ENCODE measurements around the gene STAT1. TPM values are rescaled to one million over a fixed set of nuclear protein-coding genes. Genes with fewer than 3 reads are reported as not detected.
"Not testable (repeated sequence)": the region's sequence is repeated elsewhere in the genome, so short reads cannot be mapped to it uniquely, and the experiment has no call there.

STAT1 gene
- total and polyA plus RNA-seq, 2 experiments from 2014 or later, result 32.0 to 35.4 TPM

DNA sequence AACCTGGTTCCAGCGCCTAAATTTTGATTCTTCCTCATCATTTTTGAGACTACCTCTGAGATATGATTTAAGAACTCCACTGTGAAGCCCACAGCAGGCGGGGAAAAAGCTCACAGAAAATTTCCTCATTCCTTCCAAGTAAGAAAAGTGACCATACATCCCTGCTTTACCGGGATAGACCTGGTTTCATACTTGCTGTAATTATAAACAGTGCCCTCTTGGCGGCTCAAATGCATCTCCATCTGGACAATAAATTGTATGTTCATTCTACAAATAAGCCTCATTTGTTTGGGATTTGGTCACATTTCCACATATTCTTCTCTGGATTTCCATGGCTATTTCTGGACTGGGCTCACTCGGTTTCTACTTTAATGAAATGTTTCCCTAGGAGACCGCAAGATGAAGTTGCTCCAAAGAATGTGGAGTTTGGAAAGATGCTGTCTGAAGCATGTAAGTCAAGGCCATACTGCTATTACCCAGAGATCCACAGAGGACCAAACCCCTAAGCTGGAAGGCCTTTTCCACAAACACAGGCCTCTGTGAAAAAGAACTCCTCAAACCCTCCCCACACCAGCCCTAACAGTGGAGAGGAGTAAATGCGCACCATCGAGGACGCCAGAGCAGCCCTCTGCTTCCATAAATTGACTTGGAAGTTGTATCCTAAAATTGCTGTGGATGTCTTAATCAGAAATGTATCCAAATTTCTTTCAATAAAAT is 13.9 kb downstream of the STAT1 start:
- no peak overlapping the region for H3K27ac ChIP-seq
- DNase-seq (ENCODE audit: low read depth in 1 of 2, low spot score in 1 of 2), result no peak
- TF ChIP-seq, protein P1, sequence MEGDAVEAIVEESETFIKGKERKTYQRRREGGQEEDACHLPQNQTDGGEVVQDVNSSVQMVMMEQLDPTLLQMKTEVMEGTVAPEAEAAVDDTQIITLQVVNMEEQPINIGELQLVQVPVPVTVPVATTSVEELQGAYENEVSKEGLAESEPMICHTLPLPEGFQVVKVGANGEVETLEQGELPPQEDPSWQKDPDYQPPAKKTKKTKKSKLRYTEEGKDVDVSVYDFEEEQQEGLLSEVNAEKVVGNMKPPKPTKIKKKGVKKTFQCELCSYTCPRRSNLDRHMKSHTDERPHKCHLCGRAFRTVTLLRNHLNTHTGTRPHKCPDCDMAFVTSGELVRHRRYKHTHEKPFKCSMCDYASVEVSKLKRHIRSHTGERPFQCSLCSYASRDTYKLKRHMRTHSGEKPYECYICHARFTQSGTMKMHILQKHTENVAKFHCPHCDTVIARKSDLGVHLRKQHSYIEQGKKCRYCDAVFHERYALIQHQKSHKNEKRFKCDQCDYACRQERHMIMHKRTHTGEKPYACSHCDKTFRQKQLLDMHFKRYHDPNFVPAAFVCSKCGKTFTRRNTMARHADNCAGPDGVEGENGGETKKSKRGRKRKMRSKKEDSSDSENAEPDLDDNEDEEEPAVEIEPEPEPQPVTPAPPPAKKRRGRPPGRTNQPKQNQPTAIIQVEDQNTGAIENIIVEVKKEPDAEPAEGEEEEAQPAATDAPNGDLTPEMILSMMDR (IDR thresholded peaks at IDR 0.05; ENCODE audit: low read depth, low read length), result no peak
- peaks cover 49% of the 10 kb centered on the region for H3K36me3 ChIP-seq
- H3K9me3 ChIP-seq (ENCODE audit: low read depth), result no peaks in the 10 kb centered on the region
- no peaks in the 10 kb centered on the region for H3K4me1 ChIP-seq (ENCODE audit: low read depth)
- no peaks in the 10 kb centered on the region for H3K27me3 ChIP-seq
- no peak overlapping the region for H3K4me3 ChIP-seq

DNA sequence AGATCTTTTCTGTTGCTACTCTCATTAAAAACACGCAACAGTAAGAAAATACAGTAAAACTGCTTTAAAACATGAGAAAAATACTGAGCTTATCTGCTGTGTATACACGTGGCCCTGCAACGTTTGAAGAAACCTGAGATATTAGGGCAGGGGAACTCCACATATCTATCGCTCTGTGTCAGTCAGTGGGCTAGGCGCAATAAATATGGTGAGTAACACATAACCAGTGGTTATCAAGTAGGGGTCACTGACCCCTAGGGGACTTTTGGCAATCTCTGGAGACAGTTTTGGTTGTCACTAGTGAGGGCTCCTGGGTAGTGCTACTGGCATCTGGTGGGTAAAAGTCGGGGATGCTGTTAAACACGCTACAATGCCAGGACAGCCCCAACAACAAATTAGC is 14.9 kb downstream of the STAT1 start:
- DNase-seq (ENCODE audit: low read depth in 1 of 2, low spot score in 1 of 2), result no peak
- H3K36me3 ChIP-seq, result peaks cover 43% of the 10 kb centered on the region
- H3K4me1 ChIP-seq (ENCODE audit: low read depth), result no peaks in the 10 kb centered on the region
- TF ChIP-seq, protein P1 (IDR thresholded peaks at IDR 0.05; ENCODE audit: low read depth, low read length), result no peak
- no peaks in the 10 kb centered on the region for H3K27me3 ChIP-seq
- H3K9me3 ChIP-seq (ENCODE audit: low read depth), result no peaks in the 10 kb centered on the region
- H3K4me3 ChIP-seq, result no peak overlapping the region
- H3K27ac ChIP-seq, result no peak overlapping the region

DNA sequence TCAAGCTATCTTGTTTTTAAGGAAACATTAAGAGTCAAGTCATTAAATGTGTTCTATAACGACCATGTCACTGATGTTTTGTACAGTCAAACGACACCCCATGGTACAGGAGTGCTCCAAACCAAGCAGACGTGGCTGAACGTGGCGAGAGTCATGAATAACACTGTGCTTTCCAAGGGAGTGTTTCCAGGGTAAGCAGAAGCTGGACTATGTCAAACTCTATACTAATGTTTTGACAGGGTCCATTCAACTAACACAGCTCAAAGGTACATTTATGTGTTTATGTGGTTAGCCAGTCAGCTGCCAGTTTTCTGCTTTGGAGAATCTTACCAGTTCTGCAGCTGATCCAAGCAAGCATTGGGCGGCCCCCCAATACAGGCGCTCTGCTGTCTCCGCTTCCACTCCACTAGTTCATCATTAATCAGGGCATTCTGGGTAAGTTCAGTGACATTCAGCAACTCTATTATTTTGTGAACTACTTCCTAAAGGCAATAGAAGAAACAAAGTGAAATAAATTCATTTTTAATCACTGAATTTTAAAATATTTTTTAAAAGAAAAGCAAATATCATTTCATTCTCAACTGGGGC is 16.4 kb downstream of the STAT1 start:
- Histone ChIP-seq H3K9me3 (ENCODE audit: low read depth) (no peaks in the 10 kb centered on the region), H3K27me3 (no peaks in the 10 kb centered on the region), H3K36me3 (peaks cover 40% of the 10 kb centered on the region), H3K4me1 (ENCODE audit: low read depth) (no peaks in the 10 kb centered on the region), H3K27ac (no peak overlapping the region), H3K4me3 (no peak overlapping the region)
- peak in 1 of 2 donors; percentile 32 for DNase-seq (ENCODE audit: low read depth in 1 of 2, low spot score in 1 of 2)
- TF ChIP-seq, protein P1 (IDR thresholded peaks at IDR 0.05; ENCODE audit: low read depth, low read length), result no peak

DNA sequence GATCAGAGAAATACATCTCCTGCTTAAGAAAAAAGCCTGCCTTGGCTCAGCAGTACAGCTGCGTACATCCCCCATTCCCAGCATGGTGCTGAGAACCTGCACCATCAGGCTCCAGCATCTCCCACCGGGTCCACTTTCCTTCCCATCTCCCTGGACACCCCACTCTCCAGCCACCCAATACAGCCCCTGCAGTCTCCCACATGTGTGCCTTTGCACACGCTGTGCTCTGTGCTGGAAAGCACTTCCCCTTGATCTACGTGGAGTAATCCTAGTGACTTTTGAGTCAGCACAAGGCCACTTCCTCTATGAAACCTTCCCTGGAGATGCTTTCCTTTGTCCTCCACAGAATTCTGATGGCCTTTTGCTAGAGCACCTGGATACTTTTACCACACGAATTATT is 17.0 kb downstream of the STAT1 start:
- H3K4me3 ChIP-seq, result no peak overlapping the region
- H3K27me3 ChIP-seq, result no peaks in the 10 kb centered on the region
- no peak for DNase-seq (ENCODE audit: low read depth in 1 of 2, low spot score in 1 of 2)
- H3K36me3 ChIP-seq, result peaks cover 35% of the 10 kb centered on the region
- no peak overlapping the region for H3K27ac ChIP-seq
- TF ChIP-seq, protein P1 (IDR thresholded peaks at IDR 0.05; ENCODE audit: low read depth, low read length), result no peak
- no peaks in the 10 kb centered on the region for H3K9me3 ChIP-seq (ENCODE audit: low read depth)
- H3K4me1 ChIP-seq (ENCODE audit: low read depth), result no peaks in the 10 kb centered on the region

DNA sequence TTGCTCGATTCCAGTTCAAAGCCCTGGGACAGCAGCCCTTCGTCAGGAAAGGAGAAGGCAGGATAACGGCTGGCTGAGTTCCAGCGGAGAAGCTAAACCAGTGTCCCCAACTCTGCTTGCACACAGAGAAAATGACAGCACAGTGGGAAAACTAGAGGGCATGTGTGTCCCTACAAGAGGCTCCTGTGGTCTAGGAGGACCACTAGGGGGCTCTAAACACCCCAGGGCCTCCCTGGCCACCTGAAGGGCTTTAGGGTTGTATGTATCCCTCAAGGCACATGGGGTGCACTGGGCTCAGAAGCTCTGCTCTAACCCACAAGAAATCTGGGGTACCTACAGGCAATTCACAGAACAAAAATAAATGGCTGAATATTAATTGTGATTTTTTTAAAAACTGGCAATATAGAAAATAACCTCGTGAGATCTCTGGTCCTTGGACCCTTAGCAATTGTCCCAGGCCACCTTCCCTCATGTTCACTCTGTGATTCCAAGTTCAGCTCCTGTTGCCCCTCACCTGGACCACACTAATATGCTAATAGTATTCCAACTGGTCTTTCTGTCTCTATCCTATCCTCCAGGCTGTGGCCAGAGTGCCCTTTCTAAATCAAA is 17.5 kb downstream of the STAT1 start:
- peak; percentile 56 to 70 for DNase-seq (ENCODE audit: low read depth in 1 of 2, low spot score in 1 of 2)
- TF ChIP-seq, protein P1 (IDR thresholded peaks at IDR 0.05; ENCODE audit: low read depth, low read length), result peak; percentile 84
- Histone ChIP-seq H3K4me1 (ENCODE audit: low read depth) (no peaks in the 10 kb centered on the region), H3K4me3 (no peak overlapping the region), H3K36me3 (peaks cover 31% of the 10 kb centered on the region), H3K9me3 (ENCODE audit: low read depth) (no peaks in the 10 kb centered on the region), H3K27me3 (no peaks in the 10 kb centered on the region), H3K27ac (no peak overlapping the region)

DNA sequence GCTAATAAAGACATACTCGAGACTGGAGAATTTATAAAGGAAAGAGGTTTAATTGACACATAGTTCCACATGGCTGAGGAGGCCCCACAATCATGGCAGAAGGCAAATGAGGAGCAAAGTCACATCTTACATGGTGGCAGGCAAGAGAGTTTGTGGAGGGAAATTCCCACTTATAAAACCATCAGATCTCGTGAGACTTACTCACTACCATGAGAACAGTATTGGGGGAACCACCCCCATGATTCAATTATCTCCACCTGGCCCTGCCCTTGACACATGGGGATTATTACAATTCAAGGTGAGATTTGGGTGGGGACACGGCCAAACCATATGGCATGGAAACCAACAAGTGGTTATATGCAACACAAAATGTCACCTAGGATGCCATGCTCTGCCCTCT is 18.7 kb downstream of the STAT1 start:
- not testable (repeated sequence) for H3K27ac ChIP-seq; H3K27me3 ChIP-seq; H3K4me3 ChIP-seq; DNase-seq (ENCODE audit: low read depth in 1 of 2, low spot score in 1 of 2); H3K4me1 ChIP-seq (ENCODE audit: low read depth); H3K9me3 ChIP-seq (ENCODE audit: low read depth)
- peaks cover 29% of the 10 kb centered on the region for H3K36me3 ChIP-seq

Data from cardiac muscle cell (in vitro differentiated cells and primary cell).